Endothelial cell of umbilical vein (primary cell): ENCODE data around the gene CSE1L. TPM values are rescaled to one million over a fixed set of nuclear protein-coding genes. Genes with fewer than 3 reads are reported as not detected.
"Not testable (repeated sequence)": the region's sequence is repeated elsewhere in the genome, so short reads cannot be mapped to it uniquely, and the experiment has no call there.

Experiments
- BruUV-seq: library from RNA; stranded (reverse); fragments of 400-500 nt; replicated peaks from 2 replicates; lab custom pipeline; 2021; lab: Mats Ljungman, UMichigan
- CTCF ChIA-PET: fragments of 300-600, 350-600 bp; sonication (Branson Sonifier 250); formaldehyde crosslinking; loops from one replicate; lab custom pipeline; 2021; ENCODE audit warnings: antibody characterized with exemption, inconsistent platforms; lab: Charles Lee
- POLR2A ChIA-PET: fragments of 300-600, 350-600 bp; sonication (Branson Sonifier 250); formaldehyde crosslinking; loops from one replicate; lab custom pipeline; 2021; ENCODE audit warnings: antibody characterized with exemption, inconsistent platforms; lab: Charles Lee
- DNase-seq: peaks from one replicate; pipeline ENCODE4 v3.0.0-alpha.2; 2011; ENCODE audit warnings: low read depth, low spot score
- FAIRE-seq: peaks from 2 replicates; lab custom pipeline; 2011; peaks lifted over from hg19 to GRCh38; lab: Jason Lieb, UNC
- H2AFZ ChIP-seq: 2 replicates; pipeline ENCODE4 v1.6.0; 2012; ENCODE audit warnings: low read depth, low read length, control low read depth, inconsistent platforms
- H3K27ac ChIP-seq: 2 replicates; pipeline ENCODE4 v1.5.1; 2011; ENCODE audit warnings: low read depth, mild to moderate bottlenecking, control low read depth, low read length, moderate library complexity; ENCODE audit not compliant: insufficient read depth
- H3K27me3 ChIP-seq, 2 experiments: 2 replicates each; pipeline versions ENCODE4 v1.6.0 to v1.6.1; 2011; ENCODE audit warnings: low read length in 2 of 2, mixed read lengths in 1 of 2; ENCODE audit not compliant: control insufficient read depth in 2 of 2, insufficient read depth in 2 of 2
- H3K36me3 ChIP-seq, 2 experiments: 2 replicates in 1 of 2; 3 replicates in 1 of 2; pipeline ENCODE4 v1.5.1; 2011; ENCODE audit warnings: low read length in 2 of 2, mild to moderate bottlenecking in 1 of 2, moderate library complexity in 1 of 2; ENCODE audit not compliant: control insufficient read depth in 2 of 2, insufficient read depth in 2 of 2; ENCODE audit errors: extremely low read depth in 1 of 2
- H3K4me1 ChIP-seq: 3 replicates; pipeline ENCODE4 v1.5.1; 2011; ENCODE audit warnings: mild to moderate bottlenecking, low read length; ENCODE audit not compliant: control insufficient read depth, insufficient read depth; ENCODE audit errors: extremely low read depth
- H3K4me2 ChIP-seq: 2 replicates; pipeline ENCODE4 v1.6.1; 2011; ENCODE audit warnings: low read length, control low read depth, mixed read lengths; ENCODE audit not compliant: insufficient read depth
- H3K4me3 ChIP-seq, 3 experiments: fragments of 200-600 bp in 1 of 3; sonication (generic), shearing (Covaris generic) in 1 of 3; replicated peaks in 1 of 3; 2 replicates each; pipeline ENCODE4 v1.5.1; 2011 to 2016; ENCODE audit warnings: control low read depth in 3 of 3, low read length in 3 of 3, mild to moderate bottlenecking in 2 of 3, inconsistent platforms in 1 of 3, low read depth in 1 of 3, moderate library complexity in 1 of 3; ENCODE audit not compliant: insufficient read depth in 1 of 3
- H3K79me2 ChIP-seq: 2 replicates; pipeline ENCODE4 v1.6.0; 2012; ENCODE audit warnings: low read length, inconsistent platforms; ENCODE audit not compliant: control insufficient read depth, insufficient read depth
- H3K9ac ChIP-seq: replicated peaks from 2 replicates; pipeline ENCODE3; 2011; ENCODE audit warnings: low read length, control low read depth; ENCODE audit not compliant: insufficient read depth; ENCODE audit errors: extremely low read depth
- H3K9me1 ChIP-seq: replicated peaks from 3 replicates; pipeline ENCODE4 v1.6.0; 2011; ENCODE audit warnings: mild to moderate bottlenecking, low read length; ENCODE audit not compliant: control insufficient read depth, insufficient read depth; ENCODE audit errors: extremely low read depth
- H3K9me3 ChIP-seq: replicated peaks from 2 replicates; pipeline ENCODE4 v1.5.1; 2012; ENCODE audit warnings: low read length, inconsistent platforms; ENCODE audit not compliant: control insufficient read depth, insufficient read depth
- H4K20me1 ChIP-seq: replicated peaks from 2 replicates; pipeline ENCODE3; 2011; ENCODE audit warnings: mild to moderate bottlenecking, low read length; ENCODE audit not compliant: control insufficient read depth, insufficient read depth; ENCODE audit errors: extremely low read depth
- MYC ChIP-seq: IDR thresholded peaks from one replicate; pipeline ENCODE4 v1.6.1; 2011; ENCODE audit warnings: mild to moderate bottlenecking, low read depth, low read length
- POLR2AphosphoS5 ChIP-seq: IDR thresholded peaks from 2 replicates; pipeline ENCODE4 v1.6.1; 2012; ENCODE audit warnings: low read depth, mild to moderate bottlenecking, control low read depth, low read length, moderate library complexity; ENCODE audit not compliant: insufficient read depth
- dilution Hi-C: fragments of 300-500 bp; cut with MboI; formaldehyde crosslinking; loops from one replicate; pipeline ENCODE4 v1.15.0; 2019; ENCODE audit warnings: low sequenced_read_pairs; ENCODE audit not compliant: extremely low pct_ligation_motif_present
- intact Hi-C: fragments of 100-400 bp; cut with micrococcal nuclease; formaldehyde crosslinking; loops from one replicate; pipeline ENCODE4 v1.10.0; 2022
- polyA plus RNA-seq, 4 experiments: library from polyadenylated mRNA; depleted of rRNA in 3 of 4; stranded (reverse) in 3 of 4; unstranded in 1 of 4; fragments of >200 nt; gene quantifications; 2 replicates each; pipeline versions ENCODE4 v1.2.1 to v1.2.3, GENCODE V29; 2011 to 2012; ENCODE audit warnings: missing spikeins in 1 of 4
- total RNA-seq: library from RNA; stranded (reverse); gene quantifications from 2 replicates; pipeline ENCODE4 v1.2.3, GENCODE V29; 2021
- TF ChIP-seq, protein P1 (sequence below), 2 donors: IDR thresholded peaks; 1 replicate in 1 of 2; 2 replicates in 1 of 2; pipeline ENCODE4 v1.5.1; 2011; ENCODE audit warnings: low read length in 2 of 2, mild to moderate bottlenecking in 2 of 2, moderate library complexity in 2 of 2, control low read depth in 1 of 2, inconsistent platforms in 1 of 2, low read depth in 1 of 2; ENCODE audit not compliant: insufficient read depth in 1 of 2; ENCODE audit errors: extremely low read depth in 1 of 2
- TF ChIP-seq, protein P2 (sequence below): IDR thresholded peaks from 2 replicates; pipeline ENCODE4 v1.6.1; 2011; ENCODE audit not compliant: insufficient read depth, insufficient read length

Gene CSE1L
- total and polyA plus RNA-seq, 2 donors (not counting 3 experiments of a cell fraction or from before 2014, with no cell fraction given), result 35.1 to 118 TPM

DNA sequence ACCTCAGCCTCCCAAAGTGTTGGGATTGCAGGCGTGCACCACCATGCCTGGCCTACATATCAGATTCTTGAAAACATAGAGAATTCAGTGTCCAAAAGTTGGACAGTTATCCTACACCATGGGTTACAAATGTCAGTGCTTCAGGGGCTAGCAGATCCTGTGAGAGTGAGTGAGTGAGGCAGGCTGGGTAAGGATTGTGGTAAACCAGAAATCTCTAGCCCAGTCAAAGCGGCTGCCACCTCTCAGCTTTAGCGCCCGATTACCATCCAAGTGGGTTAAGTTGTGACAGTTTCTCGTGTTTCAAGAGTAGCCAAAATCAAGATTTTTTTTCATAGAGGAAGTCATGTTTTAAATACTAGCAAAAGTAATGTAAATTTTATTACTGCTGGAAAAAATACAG is 21.9 kb upstream of the CSE1L start:
- DNase-seq (no peak), FAIRE-seq (no peak)
- Histone ChIP-seq H3K4me2 (no peak overlapping the region), H3K27me3 (no peaks in the 10 kb centered on the region), H3K9me1 (no peaks in the 10 kb centered on the region), H3K9me3 (no peaks in the 10 kb centered on the region), H2AFZ (no peak overlapping the region), H3K79me2 (no peaks in the 10 kb centered on the region), H3K36me3 (peaks cover 16 to 24% of the 10 kb centered on the region in 2 experiments), H4K20me1 (no peaks in the 10 kb centered on the region), H3K9ac (no peak overlapping the region), H3K27ac (no peak overlapping the region), H3K4me3 (no peak overlapping the region), H3K4me1 (no peaks in the 10 kb centered on the region)
- no TSS peak for BruUV-seq
- TF ChIP-seq MYC (no peak), POLR2AphosphoS5 (no peak)
- TF ChIP-seq, protein P1, sequence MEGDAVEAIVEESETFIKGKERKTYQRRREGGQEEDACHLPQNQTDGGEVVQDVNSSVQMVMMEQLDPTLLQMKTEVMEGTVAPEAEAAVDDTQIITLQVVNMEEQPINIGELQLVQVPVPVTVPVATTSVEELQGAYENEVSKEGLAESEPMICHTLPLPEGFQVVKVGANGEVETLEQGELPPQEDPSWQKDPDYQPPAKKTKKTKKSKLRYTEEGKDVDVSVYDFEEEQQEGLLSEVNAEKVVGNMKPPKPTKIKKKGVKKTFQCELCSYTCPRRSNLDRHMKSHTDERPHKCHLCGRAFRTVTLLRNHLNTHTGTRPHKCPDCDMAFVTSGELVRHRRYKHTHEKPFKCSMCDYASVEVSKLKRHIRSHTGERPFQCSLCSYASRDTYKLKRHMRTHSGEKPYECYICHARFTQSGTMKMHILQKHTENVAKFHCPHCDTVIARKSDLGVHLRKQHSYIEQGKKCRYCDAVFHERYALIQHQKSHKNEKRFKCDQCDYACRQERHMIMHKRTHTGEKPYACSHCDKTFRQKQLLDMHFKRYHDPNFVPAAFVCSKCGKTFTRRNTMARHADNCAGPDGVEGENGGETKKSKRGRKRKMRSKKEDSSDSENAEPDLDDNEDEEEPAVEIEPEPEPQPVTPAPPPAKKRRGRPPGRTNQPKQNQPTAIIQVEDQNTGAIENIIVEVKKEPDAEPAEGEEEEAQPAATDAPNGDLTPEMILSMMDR (IDR thresholded peaks at IDR 0.05; ENCODE audit: extremely low read depth in 1 of 2, insufficient read depth in 1 of 2, low read depth in 1 of 2, low read length in 2 of 2), result no peak
- TF ChIP-seq, protein P2, sequence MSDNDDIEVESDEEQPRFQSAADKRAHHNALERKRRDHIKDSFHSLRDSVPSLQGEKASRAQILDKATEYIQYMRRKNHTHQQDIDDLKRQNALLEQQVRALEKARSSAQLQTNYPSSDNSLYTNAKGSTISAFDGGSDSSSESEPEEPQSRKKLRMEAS, result no peak
- intact Hi-C loops (no loop called here), dilution Hi-C loops (no loop called here)
- POLR2A ChIA-PET, result no interaction called here
- CTCF ChIA-PET, result no interaction called here

DNA sequence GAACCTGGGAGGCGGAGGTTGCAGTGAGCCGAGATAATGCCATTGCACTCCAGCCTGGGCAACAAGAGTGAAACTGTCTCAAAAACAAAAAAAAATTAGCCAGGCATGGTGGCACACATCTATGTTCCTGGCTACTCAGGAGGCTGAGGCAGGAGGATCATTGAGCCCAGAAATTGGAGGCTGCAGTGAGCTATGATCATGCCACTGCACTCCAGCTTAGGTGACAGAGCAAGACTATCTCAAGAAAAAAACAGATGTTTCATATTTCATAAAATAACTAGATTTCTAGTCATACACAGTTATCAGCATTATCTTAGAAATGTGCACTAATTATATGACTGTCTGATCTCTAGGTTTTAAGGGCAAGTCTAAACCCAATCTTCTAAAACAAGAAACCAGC is 17.9 kb upstream of the CSE1L start:
- BruUV-seq, H3K9me3 ChIP-seq, H3K4me3 ChIP-seq, dilution Hi-C loops, H3K4me1 ChIP-seq, H3K27ac ChIP-seq, H3K9me1 ChIP-seq, H4K20me1 ChIP-seq, H3K9ac ChIP-seq, H3K79me2 ChIP-seq, intact Hi-C loops, H3K4me2 ChIP-seq, DNase-seq, H3K27me3 ChIP-seq, H2AFZ ChIP-seq, FAIRE-seq: not testable (repeated sequence)
- ChIA-PET CTCF (interaction anchor here (1.0 to 1.6 kb wide), 4 partner anchors 10 to 371 kb away, joined by 3 to 5 read pairs (median 5); no protein-coding TSS in a partner anchor), POLR2A (interaction anchor here (1.0 kb wide), 1 partner anchor 8 kb away, joined by 4 read pairs; no protein-coding TSS in a partner anchor)
- H3K36me3 ChIP-seq, result peaks cover 16 to 26% of the 10 kb centered on the region in 2 experiments
